Cortex of kidney (tissue), 1 donor: ENCODE data around the gene COBL.

Source experiments
- DNase-seq: peaks from one replicate; lab custom pipeline; 2025; lab: John Stamatoyannopoulos, UW

COBL gene

DNA sequence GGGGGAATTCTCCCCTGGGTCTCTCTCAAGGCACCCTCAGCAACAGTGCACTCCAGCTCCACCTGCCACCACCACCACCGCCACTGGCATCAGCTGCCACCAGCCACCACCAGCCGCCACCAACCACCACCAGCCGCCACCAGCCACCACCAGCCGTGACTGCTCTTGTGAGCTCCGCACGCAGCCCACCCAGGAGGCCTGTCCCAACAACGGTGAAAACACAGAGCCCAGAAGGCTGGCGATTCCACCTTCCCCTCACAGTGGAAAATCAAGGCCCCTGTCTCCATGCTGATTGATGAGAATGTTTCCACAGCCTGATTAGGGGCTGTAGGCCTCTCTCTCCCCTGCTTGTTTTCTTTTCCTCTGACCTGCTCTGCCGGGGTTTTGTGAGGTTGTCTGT lies 41.1 kb downstream of the COBL start:
- no peak for DNase-seq

DNA sequence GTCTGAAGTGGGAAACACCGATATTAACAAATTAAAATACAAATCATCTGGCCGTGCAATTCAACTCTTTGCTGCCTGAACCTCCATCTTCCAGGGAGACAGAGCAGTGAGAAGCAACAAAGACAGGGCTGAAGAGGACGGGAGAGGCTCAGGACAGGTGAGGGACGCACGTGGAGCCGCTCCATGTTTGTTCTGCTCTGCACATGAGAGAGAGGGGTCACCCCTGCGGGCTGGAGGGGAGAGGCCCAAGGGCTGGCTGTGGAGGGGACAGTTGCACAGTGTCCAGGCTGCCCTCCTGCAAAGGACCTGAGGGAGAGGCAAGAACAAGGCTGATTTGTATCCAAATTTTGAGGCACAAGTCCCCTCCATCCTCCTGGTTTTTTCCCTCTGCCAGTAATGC lies 41.7 kb downstream of the COBL start:
- no peak for DNase-seq

GRCh38 chr7:51274001-51274400 lies 42.6 kb downstream of the COBL start:
- no peak for DNase-seq

DNA sequence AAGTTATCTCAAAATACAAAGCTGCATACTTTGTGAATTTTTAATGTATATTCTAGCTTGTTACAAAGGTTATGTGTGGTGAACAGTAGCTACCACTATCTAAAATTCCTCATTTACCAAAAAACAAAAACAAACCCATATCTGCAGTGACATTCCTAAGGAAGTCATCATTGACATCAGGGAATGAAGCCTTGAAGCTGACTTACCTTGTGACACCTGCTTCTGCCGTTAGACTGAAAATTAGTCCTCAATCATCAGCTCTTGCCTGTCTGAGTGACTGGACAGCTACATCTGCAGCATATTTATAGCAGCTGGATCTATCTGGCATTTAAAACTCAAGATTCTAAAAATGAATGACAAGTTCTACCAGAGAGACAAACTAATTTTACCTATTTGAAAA lies 43.2 kb downstream of the COBL start:
- no peak for DNase-seq

- DNase-seq = no peak
Measured at GRCh38 chr7:51270965-51271364, 45.6 kb downstream of the COBL start.

GRCh38 chr7:51269911-51270310 lies 46.7 kb downstream of the COBL start:
- DNase-seq = no peak

GRCh38 chr7:51269321-51269720 lies 47.3 kb downstream of the COBL start:
- no peak for DNase-seq

DNA sequence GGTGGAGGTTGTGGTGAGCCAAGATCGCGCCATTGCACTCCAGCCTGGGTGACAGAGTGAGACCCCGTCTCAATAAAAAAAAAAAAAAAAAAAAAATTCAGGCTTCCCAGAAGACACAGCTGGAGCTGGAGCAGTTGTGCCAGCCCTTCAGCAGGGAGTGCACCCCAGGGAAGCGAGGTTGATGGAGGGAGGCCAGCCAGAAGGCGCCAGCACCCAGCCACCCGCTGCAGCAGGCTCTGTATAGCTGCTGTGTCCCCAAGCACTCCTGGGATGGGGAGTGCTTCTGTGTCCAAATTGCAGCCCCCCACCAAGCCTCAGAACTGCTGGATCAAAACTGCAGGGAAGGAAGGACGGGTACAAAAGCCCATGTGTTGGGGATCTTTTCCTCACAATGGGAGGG lies 47.8 kb downstream of the COBL start:
- no peak for DNase-seq

DNA sequence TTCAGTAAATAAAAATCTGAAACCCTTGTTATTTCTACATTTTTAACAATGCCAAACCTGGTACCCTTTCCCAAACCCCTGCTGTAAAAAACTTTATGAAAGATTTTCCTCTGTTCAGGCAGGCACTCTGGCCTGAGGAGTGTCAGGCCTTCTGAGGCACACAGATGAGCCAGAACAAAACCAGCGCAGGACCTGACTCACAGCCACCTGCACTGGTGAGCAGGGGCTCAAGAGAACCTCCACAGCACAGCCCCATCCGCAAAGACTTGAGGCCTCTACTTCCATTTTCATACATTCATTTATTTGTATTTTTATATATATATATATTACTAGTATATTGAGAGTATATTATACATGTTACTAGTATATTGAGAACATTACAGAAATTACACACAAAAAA lies 49.4 kb downstream of the COBL start:
- DNase-seq = no peak

DNA sequence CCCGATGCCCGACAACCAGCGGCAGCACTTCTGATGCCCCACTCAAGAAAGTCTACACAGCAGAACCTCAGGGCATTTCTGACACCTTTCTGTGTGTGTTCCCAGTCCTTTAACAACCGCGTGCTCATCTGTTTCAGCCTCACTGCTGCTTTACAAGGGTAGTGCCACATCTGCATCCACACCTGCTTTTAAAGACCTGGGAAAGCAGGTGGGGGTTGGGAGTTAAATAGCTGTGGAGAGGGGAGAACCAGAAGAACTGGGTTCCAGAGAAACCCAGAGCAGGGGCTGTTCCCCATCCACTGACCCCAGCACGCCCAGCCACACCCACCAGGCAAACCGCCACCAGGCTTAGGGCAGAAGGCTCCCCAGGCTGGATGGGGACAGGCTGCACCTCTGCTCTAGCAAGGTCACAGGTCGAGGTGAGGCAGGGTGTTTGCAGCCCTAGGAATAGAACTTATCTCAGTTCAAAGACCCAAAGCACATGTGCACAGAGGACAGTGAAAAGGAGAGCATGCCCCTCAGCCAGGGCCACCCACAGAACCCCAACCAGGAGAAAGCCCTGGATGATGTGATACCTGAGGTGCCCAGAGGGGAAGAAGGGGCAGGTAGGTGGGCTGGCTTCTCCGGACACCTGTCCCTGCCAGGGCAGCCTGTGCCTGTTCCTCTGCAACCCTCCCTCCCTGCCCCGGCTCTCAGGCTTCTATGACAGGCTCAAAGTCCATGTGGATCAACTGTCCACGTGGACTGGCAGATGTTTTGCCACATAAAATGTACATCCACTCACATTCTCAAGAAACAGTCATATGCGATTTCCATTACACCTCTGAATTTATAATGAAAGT lies 51.3 kb downstream of the COBL start:
- no peak for DNase-seq

DNA sequence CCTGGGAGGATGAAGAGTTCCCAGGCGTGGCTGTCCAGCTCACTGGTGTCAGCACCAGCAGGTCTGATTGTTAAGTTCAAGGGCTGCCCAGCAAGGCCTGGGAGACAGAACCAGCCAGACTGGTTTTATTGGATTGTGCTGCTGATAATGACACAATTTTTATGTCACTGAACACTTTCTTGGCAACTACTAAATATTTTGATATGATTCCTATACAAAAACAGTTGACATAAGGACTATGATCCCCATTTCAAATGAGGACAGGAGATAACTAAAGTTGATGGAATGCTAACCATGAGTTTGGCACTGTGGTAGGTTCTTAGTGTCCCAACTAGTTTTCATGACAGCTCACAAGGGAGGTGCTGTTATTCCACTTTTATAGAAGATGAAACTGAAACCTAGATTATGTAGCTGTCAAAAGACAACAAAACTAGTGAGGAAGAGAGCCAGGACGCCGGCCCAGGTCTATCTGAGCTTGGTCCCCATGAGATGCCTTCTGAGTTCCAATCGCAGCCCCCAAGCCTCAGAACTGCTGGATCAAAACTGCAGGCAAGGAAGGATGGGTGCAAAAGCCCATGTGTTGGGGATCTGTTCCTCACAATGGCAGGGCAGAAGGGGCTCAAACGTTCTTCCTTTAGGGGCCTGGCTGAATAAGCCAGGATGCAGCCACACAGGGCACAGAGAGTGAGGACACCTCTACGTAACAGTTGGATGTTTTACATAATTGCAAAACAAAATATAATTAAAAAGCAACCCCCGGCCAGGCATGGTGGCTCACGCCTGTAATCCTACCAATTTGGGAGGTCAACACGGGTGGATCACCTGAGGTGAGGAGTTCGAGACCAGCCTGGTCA lies 52.8 kb downstream of the COBL start:
- no peak for DNase-seq

GRCh38 chr7:51262796-51263531 lies 53.6 kb downstream of the COBL start:
- no peak for DNase-seq

DNA sequence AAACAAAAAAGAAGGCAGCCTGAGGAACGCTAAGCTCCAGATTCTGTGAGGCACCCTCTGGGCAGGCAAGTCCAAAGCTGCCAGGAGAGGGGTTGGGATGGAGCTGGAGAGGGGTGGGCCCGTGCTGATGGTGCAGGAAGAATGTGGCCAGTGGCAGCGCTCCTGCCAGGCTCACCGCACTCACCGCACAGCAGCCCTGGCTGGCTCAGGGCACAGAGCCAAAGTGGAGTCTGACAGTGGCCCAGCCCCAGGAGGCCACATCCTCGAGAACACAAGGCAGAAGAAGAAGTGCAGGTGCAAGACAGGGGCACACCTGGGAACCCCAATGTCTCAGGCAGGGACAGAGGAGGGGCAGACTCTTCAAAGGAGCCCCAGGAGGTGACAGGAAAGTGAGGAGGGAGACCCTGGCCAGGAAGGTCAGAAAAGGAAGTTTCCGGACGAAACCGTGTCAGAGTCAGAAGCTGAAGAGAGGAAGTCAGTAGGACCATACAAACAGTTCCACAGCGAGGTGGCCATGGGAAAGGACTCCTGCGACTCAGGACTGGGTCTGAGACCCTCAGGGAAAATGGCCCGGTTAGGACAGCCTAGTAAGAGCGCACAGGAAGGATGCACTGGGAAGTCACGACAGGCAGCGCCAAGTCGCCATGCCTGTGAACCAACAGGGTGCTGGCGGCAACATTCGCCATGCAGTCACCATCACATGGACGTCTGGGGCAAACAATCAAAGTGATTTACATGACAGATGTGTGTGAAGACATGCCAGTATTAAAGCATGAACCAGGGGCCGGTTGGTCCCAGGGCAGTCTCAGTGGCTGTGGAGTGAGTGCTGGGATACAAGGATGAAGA lies 54.4 kb downstream of the COBL start:
- no peak for DNase-seq

GRCh38 chr7:51261117-51261835 lies 55.3 kb downstream of the COBL start:
- no peak for DNase-seq

DNA sequence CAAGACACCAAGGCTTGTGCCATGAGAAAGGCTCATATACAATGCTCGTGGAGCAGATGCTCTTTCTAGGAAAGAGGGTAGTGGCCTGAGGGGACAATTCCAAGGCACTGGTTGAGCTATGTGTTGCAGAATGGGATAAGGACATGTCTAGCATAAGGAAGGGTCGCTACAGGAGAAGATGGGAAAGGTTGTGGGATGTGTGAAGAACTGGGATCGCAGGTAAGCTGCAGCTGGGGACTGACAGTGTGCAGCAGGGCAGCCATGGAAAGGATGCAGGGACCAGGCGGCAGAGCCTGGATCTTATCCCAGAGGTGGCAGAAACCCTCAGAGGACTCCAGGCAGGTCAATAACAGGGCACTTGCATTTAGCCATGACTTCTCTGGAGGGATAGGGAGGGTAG lies 56.1 kb downstream of the COBL start:
- DNase-seq = no peak

GRCh38 chr7:51259766-51260165 lies 56.8 kb downstream of the COBL start:
- DNase-seq = no peak

- no peak for DNase-seq
Measured at GRCh38 chr7:51256916-51257315, 59.7 kb downstream of the COBL start.

- DNase-seq = no peak
Measured at GRCh38 chr7:51256209-51256781, 60.3 kb downstream of the COBL start.

DNA sequence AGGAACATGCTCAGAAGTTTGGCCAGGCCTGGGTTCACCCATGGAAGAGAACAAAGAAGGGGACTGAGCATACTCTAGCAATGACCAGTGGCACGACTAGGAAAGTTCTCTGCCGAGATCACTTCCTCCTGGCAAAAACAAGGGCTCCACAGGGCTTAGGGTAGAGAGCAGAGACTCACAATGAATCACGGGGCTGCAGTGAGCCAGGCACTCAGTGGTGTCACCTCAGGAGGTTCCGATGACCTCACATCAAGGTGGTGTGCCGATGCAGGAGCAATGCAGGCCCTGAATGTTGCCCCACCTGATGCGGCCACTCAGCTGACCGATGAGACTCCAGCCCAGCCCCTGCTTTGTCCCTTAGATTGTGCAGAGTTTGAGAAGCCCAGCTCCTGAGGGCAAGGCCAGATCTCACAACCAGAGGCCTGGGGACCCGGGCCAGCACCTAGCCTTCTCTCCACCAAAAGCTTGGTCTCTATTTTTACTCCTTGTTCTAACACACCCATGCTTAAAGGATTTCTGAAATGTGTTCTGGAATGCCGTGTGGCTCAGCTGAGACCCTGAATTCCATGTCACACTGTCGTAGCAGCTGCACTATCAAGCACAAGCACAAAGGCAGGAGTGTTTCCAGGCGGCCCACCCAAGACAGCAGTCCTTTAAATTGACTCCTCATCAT lies 60.9 kb downstream of the COBL start:
- DNase-seq = no peak

- DNase-seq = no peak
Measured at GRCh38 chr7:51255036-51255435, 61.6 kb downstream of the COBL start.
